ENCODE data around the gene CARS2. TPM values are rescaled to one million over a fixed set of nuclear protein-coding genes. Genes with fewer than 3 reads are reported as not detected.
A peak's percentile ranks its signal among the peaks of the same experiment; 100 is the strongest.

CARS2 gene
- total RNA-seq, 1 donor: 60.1 TPM

DNA sequence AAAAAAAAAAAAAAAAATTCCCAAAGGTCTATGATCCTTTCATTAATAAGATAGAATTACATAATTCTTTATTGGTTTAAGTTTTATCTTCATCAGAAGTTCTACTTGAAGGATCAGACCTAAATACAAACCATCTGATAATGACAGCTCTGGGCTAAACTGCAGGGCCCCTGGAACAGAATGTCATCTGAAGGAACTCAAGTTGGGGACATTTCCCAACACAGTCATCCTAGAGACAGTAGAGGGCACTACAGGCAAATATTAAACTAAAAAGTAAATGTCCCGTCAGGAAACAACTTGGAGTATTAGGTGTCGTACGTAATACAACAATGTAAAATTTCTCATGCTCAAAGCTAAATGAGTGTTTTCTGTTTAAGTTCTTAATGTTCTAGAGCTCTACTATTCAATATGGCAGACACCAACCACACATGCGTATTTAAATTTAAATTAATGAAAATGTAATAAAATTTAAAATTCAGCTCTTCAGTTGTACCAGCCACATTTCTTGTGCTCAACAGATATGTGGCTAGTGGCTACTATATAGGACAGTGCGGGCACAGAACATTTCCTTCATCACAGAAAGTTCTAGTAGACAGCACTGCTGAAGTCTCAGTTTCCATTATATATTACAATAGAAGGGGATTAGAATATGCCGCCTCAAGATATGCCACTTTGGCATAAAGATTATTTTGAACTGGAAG is 112.3 kb downstream of the CARS2 start:
- peak in 2 of 3 donors; percentile 53 to 74 for DNase-seq (ENCODE audit: low read depth in 2 of 3, low spot score in 2 of 3)

DNA sequence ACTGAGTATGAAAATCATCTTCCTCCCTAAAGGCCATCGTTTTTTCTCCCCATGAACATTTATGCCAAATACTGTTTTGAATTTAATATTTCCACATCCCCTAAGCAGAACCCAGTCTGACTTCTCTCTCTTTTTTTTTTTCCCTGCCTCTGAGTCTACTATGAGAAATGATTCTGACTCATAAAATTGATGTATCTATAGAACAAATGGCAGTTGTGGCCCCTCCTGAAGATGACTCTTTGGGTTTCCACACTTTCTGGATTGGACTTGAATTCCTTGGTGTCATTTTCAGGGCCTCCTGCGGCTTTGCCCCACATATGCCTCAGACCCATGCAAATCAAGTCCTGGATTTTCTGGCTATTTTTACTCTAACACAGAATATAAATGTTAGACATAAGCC is 113.3 kb downstream of the CARS2 start:
- DNase-seq (ENCODE audit: low read depth in 2 of 3, low spot score in 2 of 3): no peak

Other genes with a start within 250 kb of the CARS2 start
- 2.7 TPM for gene RAB20, start 144.4 kb downstream of the CARS2 start, total RNA-seq
- gene NAXD, start 90.6 kb downstream of the CARS2 start, total RNA-seq: 12.1 TPM
- 23.7 TPM for gene ING1, start 7.6 kb upstream of the CARS2 start, total RNA-seq
- 163 TPM for gene ANKRD10, start 209.0 kb upstream of the CARS2 start, total RNA-seq

All from hematopoietic multipotent progenitor cell (in vitro differentiated cells).